ENCODE data around the gene ARL14EP.

- no peak for TF ChIP-seq CTCF (IDR thresholded peaks at IDR 0.05)
- no peak for TF ChIP-seq SIN3A (IDR thresholded peaks at IDR 0.05; ENCODE audit: borderline replicate concordance, insufficient read depth, low read depth, low read length)
- TF ChIP-seq POLR2AphosphoS5 (IDR thresholded peaks at IDR 0.05; ENCODE audit: low read depth, low read length) = no peak
- no peak for TF ChIP-seq REST (IDR thresholded peaks at IDR 0.05; ENCODE audit: insufficient read depth in 1 of 2, low read depth in 2 of 2, low read length in 1 of 2)
Measured at GRCh38 chr11:30291331-30291730, 31.6 kb upstream of the ARL14EP start.

All from Panc1 (cell line).